C4-2B (cell line): ENCODE results near the gene SAMHD1.
"Not testable (repeated sequence)": the region's sequence is repeated elsewhere in the genome, so short reads cannot be mapped to it uniquely, and the experiment has no call there.

Experiments used
- ZFX ChIP-seq: fragments of 450-650 bp; IDR thresholded peaks from 2 replicates; pipeline ENCODE4 v1.6.1; 2017
- TF ChIP-seq, protein P1 (sequence below): fragments of 450-650 bp; conservative IDR thresholded peaks from 2 replicates; pipeline ENCODE4 v1.5.1; 2017; ENCODE audit warnings: mild to moderate bottlenecking

DNA sequence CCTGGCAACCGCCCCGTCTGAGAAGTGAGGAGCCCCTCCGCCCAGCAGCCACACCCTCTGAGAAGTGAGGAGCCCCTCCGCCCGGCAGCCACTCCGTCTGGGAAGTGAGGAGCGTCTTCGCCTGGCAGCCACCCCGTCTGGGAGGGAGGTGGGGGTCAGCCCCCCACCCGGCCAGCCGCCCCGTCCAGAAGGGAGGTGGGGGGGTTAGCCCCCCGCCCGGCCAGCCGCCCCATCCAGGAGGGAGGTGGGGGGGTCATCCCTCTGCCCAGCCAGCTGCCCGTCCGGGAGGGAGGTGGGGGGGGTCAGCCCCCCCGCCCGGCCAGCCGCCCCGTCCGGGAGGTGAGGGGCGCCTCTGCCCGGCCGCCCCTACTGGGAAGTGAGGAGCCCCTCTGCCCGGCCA is 48.7 kb upstream of the SAMHD1 start:
- TF ChIP-seq, protein P1, sequence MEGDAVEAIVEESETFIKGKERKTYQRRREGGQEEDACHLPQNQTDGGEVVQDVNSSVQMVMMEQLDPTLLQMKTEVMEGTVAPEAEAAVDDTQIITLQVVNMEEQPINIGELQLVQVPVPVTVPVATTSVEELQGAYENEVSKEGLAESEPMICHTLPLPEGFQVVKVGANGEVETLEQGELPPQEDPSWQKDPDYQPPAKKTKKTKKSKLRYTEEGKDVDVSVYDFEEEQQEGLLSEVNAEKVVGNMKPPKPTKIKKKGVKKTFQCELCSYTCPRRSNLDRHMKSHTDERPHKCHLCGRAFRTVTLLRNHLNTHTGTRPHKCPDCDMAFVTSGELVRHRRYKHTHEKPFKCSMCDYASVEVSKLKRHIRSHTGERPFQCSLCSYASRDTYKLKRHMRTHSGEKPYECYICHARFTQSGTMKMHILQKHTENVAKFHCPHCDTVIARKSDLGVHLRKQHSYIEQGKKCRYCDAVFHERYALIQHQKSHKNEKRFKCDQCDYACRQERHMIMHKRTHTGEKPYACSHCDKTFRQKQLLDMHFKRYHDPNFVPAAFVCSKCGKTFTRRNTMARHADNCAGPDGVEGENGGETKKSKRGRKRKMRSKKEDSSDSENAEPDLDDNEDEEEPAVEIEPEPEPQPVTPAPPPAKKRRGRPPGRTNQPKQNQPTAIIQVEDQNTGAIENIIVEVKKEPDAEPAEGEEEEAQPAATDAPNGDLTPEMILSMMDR = not testable (repeated sequence)
- not testable (repeated sequence) for TF ChIP-seq ZFX
